Brain microvascular endothelial cell (primary cell): ENCODE results near the gene CYP26B1.

ENCODE experiments used
- DNase-seq: peaks from one replicate; pipeline ENCODE4 v3.0.0-alpha.2; 2020
- H3K27ac ChIP-seq: fragments of 250-450 bp; sonication (Bioruptor Pico); 2 replicates; pipeline ENCODE4 v1.5.1; 2020; ENCODE audit warnings: mild to moderate bottlenecking, moderate library complexity
- H3K27me3 ChIP-seq: fragments of 250-450 bp; sonication (Bioruptor Pico); replicated peaks from 2 replicates; pipeline ENCODE4 v1.5.1; 2020; ENCODE audit warnings: mild to moderate bottlenecking
- H3K36me3 ChIP-seq: fragments of 250-450 bp; sonication (Bioruptor Pico); replicated peaks from 2 replicates; pipeline ENCODE4 v1.5.1; 2020; ENCODE audit warnings: mild to moderate bottlenecking
- H3K4me3 ChIP-seq: 2 replicates; pipeline ENCODE4 v1.5.1; 2011; ENCODE audit warnings: low read depth, mild to moderate bottlenecking, control low read depth, low read length, moderate library complexity
- in situ Hi-C: cut with HindIII; loops from 2 replicates; pipeline ENCODE4 v1.10.0; 2017; ENCODE audit warnings: low sequenced_read_pairs, low pct_ligation_motif_present
- TF ChIP-seq, protein P1 (sequence below): IDR thresholded peaks from 2 replicates; pipeline ENCODE4 v1.5.1; 2011; ENCODE audit warnings: low read depth, mild to moderate bottlenecking, moderate library complexity, low read length, control low read depth, inconsistent platforms; ENCODE audit errors: missing control alignments

Gene CYP26B1

DNA sequence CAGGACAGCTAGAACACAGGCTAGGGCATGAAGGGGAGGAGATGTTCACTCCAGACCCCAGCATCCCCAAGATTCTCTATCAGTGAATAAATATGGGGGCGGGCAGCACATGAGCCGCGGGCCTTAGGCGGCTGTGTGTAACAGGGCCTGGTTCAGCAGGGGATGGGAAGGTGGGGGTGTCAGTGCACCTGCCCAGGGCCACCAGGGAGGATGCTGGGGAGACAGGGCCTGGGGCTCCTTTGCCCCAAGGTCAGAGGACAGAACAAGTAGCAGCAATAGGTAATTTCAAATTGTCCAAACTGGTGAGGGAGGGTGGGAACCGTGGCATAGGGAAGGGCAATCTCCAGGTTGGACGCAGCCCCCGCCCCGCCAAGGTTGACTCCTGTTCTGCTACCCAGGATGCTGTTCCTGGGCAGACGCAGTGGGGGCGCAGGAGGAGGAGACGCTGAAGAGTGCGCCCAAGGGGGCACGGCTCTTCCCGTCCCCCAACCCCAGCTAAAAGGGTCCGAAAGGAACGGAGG is 16.2 kb downstream of the CYP26B1 start:
- no peak overlapping the region for H3K4me3 ChIP-seq
- DNase-seq = no peak
- TF ChIP-seq, protein P1, sequence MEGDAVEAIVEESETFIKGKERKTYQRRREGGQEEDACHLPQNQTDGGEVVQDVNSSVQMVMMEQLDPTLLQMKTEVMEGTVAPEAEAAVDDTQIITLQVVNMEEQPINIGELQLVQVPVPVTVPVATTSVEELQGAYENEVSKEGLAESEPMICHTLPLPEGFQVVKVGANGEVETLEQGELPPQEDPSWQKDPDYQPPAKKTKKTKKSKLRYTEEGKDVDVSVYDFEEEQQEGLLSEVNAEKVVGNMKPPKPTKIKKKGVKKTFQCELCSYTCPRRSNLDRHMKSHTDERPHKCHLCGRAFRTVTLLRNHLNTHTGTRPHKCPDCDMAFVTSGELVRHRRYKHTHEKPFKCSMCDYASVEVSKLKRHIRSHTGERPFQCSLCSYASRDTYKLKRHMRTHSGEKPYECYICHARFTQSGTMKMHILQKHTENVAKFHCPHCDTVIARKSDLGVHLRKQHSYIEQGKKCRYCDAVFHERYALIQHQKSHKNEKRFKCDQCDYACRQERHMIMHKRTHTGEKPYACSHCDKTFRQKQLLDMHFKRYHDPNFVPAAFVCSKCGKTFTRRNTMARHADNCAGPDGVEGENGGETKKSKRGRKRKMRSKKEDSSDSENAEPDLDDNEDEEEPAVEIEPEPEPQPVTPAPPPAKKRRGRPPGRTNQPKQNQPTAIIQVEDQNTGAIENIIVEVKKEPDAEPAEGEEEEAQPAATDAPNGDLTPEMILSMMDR = no peak
- H3K27ac ChIP-seq = no peak overlapping the region
- no peaks in the 10 kb centered on the region for H3K27me3 ChIP-seq
- no peaks in the 10 kb centered on the region for H3K36me3 ChIP-seq
- in situ Hi-C loops = no loop called here

DNA sequence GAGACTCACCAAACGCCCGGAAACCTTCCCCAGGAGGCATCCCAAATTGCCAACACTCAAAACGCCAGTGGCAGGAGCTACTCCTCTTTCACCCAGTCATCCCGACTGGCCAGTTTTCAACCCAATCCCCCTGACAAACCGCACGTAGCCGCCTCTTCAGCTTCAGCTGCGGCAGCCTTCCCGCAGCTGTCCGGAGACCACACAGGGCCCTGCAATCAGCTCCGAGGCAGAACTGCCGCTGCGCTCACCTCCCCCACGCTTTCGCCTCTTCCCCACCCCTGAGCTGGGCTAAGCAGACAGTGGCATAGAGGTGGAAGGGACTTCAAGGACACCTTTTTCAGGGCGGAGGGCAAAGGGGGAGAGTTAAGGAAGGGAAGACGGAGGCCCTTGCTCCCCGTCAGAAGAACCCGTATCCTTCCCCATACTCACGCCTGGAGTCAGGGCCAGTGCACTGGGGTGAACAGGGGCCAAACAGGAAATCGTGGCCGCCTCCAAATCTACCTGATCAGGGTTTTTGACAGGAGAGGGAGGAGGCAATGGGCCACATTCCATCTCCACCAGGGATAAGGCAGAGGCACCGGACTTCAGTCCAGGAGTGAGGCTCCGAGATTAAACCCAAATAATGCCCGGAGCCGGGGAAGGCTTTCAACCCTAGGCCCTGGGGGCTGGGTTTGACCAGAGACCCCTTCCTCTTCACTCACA is 16.9 kb downstream of the CYP26B1 start:
- no peak overlapping the region for H3K4me3 ChIP-seq
- H3K27ac ChIP-seq = no peak overlapping the region
- in situ Hi-C loops = no loop called here
- no peak for DNase-seq
- no peaks in the 10 kb centered on the region for H3K36me3 ChIP-seq
- no peaks in the 10 kb centered on the region for H3K27me3 ChIP-seq
- TF ChIP-seq, protein P1 = no peak

GRCh38 chr2:72129681-72130340 is 17.9 kb downstream of the CYP26B1 start:
- in situ Hi-C loops = no loop called here
- Histone ChIP-seq H3K36me3 (no peaks in the 10 kb centered on the region), H3K27ac (no peak overlapping the region), H3K4me3 (no peak overlapping the region), H3K27me3 (no peaks in the 10 kb centered on the region)
- TF ChIP-seq, protein P1 = no peak
- DNase-seq = no peak

- no peak for DNase-seq
- H3K4me3 ChIP-seq = no peak overlapping the region
- in situ Hi-C loops = no loop called here
These were observed 18.8 kb downstream of the CYP26B1 start for GRCh38 chr2:72128843-72129227.

DNA sequence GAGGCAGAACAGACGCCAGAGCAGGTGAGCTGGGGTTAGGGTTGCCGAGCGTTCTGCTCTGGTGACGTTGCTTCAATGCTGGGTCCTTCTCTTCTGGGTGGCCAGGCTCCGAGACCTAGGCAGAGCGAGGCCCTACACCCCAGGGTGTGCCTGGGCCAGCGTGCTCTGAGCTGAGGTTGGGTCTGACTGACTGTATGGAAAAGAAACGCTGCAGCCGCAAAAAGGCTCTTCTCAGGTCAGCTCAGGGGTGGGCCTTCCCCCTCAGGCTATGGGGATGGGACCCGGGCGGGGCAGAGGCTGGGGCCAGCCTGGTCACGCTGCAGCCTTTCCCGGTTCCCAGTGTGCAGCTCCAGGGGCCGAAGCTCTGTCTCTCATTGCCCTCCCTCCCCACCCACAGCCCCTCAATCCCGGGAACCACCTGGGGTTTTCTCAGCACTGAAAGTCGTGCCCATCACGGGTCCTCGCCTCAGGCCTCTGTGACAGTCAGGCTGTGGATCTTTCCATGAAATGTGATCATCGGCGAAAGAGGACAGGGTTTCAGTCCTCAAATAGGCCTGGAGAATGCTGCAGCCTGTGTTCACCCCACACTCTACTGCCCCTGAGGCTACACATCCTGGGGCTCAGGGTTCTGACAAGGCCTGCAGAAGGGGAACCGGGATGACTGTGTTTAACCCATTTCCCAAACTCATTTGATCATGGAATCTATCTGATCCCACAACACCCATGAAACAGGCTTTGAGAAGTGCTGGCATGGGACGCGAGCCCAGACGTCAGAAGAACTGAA is 19.4 kb downstream of the CYP26B1 start:
- TF ChIP-seq, protein P1 = no peak
- Histone ChIP-seq H3K4me3 (no peak overlapping the region), H3K27me3 (no peaks in the 10 kb centered on the region), H3K27ac (no peak overlapping the region), H3K36me3 (no peaks in the 10 kb centered on the region)
- in situ Hi-C loops = no loop called here
- no peak for DNase-seq

More at GRCh38 chr2:72128843-72129227, 18.8 kb downstream of the CYP26B1 start:
- Histone ChIP-seq H3K36me3 (no peaks in the 10 kb centered on the region), H3K27me3 (no peaks in the 10 kb centered on the region), H3K27ac (no peak overlapping the region)
- TF ChIP-seq, protein P1 = no peak
